GM18511 (cell line): Measurements from ENCODE around the gene EXD1.
A peak's percentile ranks its signal among the peaks of the same experiment; 100 is the strongest.
"Not testable (repeated sequence)": the region's sequence is repeated elsewhere in the genome, so short reads cannot be mapped to it uniquely, and the experiment has no call there.

Source experiments
- ATAC-seq: cut with Tn5 transposase; IDR thresholded peaks from one replicate; pipeline ENCODE4 v1.9.1; 2021; ENCODE audit warnings: mild to moderate bottlenecking, moderate library complexity; ENCODE audit not compliant: unreplicated experiment

EXD1 gene, protein sequence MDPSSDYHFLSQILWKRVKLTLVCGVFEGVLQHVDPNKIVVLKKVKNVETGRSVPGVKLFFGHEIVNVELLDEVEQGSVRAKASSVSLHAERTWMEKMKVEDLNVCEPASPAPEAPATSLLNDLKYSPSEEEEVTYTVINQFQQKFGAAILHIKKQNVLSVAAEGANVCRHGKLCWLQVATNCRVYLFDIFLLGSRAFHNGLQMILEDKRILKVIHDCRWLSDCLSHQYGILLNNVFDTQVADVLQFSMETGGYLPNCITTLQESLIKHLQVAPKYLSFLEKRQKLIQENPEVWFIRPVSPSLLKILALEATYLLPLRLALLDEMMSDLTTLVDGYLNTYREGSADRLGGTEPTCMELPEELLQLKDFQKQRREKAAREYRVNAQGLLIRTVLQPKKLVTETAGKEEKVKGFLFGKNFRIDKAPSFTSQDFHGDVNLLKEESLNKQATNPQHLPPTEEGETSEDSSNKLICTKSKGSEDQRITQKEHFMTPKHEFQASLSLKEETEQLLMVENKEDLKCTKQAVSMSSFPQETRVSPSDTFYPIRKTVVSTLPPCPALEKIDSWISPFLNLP

DNA sequence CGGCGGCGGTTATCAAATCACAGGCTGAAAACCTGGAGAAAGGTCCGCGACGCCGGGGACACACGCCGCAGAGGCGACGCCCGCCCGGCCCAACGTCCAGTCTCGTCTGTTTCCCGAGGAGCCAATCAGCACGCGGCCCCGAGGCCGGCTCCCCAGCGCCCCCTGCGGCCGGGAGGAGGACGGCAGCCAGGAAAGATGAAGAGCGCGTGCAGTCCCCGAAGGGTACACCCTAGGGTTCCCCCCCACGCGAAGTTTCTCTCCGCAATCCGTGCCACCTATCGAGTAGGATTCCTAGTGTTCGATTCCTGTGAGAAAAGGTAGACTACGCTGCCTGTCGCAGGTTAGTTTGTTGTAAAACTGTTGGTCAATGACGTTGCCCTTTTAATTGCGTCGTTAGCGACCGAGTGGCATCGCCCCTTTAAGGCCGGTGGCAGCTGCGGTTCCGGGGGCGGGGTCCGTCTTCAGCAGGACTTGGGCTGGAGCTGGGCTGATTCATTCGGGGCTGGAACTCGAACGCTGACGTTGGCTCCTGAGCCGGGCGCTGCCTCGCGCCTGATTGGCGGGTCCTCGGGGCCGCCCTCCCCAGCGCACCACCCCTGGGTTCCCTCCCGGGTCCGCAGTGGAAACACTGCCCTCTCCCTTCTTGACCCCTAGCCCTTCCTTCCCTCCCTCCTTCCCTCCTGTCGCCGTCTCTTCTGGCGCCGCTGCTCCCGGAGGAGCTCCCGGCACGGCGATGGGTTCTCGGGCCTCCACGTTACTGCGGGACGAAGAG lies at the start of gene EXD1, which contains the start of gene CHP1:
EXD1 (minus strand) TSS at position 108 of the 772 bp plus-strand sequence. CDS start 4,182 bp downstream, outside the sequence.
CHP1 (plus strand) TSS at position 619 of the 772 bp plus-strand sequence; CDS start at position 734, 115 bp downstream.
- peak; percentile 96 for ATAC-seq

DNA sequence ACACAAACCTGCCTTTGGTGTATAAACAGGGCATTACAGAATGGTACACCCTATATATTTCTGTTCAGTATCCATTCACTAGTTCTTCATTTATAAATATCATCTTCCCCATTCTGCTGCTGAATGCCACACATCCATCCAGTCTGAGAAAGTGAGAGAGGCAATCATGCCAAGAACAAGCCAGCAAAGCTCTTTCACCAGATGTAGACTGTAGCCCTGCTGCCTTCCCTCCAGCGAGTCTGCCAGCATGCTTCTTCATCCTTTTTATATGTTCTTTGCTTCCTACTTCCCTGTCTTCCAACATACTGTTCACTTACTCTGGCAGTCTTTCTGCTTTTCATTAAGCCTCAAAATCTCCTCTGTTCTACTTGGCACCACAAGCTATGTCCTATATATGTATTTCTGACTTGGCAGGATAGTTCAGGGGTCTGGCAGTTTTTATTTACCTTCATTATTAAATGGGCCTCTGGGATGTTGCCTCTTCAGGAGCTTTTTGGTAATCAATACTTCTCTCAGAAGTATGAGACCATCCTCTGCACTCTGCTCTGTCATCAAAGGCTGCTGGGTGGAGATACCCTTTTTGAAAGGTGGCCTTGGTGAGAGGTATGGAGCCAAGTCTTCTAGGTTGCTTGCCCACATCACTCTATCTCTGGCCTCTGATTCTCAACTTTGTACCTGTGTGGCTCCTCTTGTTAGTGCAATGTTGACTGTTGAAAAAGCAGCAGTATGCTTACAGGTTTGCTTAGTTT lies 49.2 kb upstream of the EXD1 start:
- no peak for ATAC-seq

DNA sequence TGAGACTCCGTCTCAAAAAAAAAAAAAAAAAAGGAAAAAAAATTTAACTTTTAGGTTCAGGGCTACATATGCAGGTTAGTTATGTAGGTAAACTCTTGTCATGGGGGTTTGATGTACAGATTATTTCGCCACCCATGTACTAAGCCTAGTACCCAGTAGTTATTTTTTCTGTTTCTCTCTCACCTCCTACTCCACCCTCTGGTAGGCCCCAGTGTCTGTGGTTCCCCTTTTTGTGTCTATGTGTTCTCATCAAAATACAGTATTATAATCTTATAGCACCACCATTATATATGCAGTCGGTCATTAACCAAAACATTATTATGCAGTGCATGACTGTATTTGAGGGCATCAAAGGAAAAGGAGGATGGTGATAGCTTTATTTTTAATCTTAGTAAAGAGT lies 47.8 kb upstream of the EXD1 start:
- no peak for ATAC-seq

DNA sequence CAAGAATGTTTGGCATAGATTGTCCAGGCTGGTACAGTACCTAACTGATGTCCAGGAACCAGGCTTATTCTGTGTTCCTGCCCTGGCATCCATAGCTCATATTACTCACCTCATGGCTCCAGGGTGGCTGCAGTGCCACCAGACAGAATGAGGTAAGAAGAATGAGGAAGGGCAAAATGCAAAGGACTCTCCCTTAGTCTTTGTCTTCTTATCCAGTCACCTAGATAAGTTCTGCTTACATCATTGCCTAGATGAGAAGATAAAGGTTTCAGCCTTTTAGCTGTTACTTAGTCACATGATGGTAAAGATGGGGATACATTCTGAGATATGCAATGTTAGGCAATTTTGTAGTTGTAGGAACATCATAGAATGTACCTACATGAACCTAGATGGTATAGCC lies 46.3 kb upstream of the EXD1 start:
- no peak for ATAC-seq

DNA sequence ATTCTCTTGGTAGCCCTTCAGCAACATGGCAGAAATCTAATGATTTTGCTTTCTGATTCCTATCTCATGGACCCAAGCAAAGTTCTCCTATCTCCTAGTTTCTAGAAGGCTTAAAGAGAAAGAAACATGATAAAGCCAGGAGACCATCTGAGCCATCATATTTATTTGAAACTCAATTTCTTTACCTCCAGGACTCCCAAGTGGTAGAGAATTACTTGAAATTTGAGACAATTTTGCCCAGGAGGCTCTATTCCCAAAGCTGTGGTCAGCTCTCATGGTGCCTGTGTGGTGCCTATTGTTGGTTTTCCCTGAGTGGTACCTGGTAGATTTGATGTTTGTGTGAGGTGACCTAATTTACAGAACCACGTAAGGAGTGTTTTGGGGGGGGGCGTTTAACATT lies 39.3 kb upstream of the EXD1 start:
- ATAC-seq, result no peak

DNA sequence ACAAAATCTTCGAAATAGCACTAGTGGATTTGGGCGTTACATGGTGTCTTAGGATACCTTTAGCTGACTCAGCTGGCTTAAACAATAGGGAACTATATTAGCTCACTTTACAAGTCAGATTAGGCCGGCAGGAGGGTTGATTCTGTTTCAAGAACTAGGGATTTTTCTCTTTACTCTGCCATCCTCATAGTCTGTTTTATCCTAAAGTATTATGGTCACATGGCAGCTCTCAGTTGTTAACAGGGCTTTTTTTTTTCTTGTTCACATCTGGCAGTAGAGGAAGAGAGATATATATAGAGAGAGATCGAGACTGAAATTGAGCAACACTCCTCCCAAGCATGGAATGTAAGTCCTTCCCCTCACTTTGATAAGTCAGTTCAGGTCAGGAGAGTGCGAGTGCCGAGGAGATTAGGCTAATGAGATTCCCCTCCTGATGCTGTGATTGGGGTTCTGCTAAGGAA lies 33.4 kb upstream of the EXD1 start:
- ATAC-seq, result no peak

DNA sequence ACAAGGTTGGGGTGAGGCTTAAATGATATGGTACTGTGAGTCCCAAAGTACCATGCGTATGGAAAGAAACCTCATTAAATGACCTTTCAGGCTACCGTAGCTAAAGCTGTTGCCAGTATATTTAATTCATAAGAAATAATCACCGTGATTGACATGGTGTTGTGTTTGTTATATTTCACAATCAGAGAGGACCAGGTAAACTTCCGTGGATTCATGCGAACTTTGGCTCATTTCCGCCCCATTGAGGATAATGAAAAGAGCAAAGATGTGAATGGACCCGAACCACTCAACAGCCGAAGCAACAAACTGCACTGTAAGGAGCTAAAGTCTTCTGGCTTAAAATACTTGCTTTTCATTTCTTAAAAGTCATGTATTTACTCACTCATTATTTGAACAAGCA lies 32.0 kb upstream of the EXD1 start:
- ATAC-seq, result no peak

DNA sequence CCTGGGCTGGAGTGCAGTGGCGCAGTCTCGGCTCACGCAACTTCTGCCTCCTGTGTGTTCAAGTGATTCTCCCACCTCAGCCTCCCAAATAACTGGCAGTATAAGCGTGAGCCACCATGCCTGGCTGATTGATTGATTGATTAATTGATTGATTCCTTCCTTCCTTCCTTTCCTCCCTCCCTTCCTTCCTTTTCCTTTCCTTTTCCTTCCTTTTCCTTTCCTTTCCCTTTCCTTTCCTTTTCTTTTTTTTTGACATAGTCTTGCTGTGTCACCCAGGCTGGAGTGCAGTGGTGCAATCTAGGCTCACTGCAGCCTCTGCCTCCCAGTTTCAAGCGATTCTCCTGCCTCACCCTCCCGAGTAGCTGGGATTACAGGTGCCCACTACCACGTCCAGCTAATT lies 30.4 kb upstream of the EXD1 start:
- not testable (repeated sequence) for ATAC-seq

DNA sequence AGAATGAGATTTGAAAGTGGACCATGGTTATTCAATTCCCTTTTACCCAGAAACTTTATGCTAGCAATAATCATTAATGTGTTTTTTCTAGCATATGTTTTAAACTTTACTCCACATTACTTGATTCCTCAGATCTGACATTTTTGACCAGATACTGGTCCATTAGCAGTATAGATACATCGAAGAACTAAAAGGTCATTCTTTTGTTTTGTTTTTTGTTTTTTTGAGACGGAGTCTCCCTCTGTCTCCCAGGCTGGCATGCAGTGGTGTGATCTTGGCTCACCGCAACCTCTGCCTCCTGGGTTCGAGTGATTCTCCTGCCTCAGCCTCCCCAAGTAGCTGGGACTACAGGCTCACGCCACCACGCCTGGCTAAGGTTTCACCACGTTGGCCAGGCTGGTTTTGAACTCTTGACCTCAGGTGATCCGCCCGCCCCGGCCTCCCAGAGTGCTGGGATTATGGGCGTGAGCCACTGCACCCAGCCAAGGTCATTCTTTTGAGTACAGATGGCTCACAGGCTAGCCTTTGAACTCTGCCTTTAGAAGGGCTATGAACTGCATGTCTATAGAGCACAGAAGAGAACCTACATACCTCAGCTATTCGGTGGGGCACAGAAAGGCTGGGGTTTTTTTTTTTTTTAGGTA lies 29.1 kb upstream of the EXD1 start:
- no peak for ATAC-seq

DNA sequence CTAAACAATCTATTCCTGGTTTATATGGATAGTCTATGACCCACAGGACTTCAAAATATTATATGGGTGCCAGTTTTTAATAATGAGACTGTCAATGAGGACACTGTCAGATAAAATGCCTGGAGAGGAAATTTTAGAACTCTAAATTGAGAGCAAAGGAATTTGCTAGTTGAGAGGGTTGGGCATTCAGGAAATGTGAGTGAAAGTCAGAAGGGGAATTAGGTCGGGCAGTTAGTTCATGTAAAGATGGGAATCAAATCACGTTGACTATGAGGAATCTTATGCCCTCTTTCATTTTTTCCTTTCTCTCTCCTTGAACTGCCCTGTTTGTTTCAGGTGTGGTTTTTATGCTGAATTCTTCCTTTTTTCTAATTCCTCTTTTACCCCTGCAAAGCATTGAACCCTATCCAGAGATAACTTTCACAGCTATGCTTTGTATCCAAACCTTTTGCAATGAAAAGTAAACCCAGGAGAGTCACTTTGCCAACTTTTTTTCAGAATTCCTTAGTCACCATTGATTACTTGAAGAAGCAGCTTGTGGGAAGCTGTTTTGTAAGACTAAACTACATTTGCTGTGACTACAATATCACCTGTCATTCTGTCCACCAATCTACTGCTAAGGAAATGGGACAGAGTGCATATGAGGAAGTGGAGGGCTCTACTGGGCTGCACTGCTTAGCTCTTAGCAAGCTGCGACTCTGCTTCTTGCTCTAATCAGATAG lies 28.4 kb upstream of the EXD1 start:
- no peak for ATAC-seq

DNA sequence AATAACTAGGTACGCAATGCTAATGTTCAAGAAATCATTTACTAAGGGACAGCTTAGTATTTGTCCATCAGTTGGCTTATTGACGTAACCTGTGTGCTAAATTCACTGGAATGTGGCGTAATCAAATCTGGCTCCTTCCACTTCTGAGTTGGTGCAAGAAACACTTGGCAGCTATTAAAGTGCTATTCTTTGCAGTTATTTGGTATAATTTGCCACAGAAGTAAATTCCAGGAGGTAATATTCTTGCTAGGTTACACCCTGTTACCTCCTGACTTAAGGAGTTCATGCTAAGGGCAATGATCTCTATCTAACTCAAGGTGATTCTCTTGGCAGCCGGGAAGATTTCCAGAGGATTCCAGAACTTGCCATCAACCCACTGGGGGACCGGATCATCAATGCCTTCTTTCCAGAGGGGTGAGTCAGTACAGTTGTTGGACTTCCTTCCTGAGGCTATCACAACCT lies 26.1 kb upstream of the EXD1 start:
- no peak for ATAC-seq

DNA sequence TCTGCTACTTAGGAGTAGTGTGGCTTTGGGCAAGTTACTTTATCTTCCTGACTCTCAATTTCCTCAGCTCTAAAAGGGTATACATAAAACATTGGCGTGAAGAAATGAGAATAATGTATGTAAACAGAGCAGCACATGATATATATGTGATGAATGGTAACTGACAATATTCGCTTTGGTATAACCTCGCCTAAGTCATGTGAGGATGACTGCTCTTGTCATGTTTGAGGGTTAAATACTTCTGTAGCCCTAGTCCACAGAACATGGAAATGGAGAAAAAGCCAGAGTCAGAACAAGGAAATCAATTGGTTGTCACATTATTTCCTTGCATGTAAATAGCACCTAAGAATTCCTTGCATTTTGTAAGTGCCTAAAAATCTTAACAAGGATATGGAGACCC lies 25.5 kb upstream of the EXD1 start:
- no peak for ATAC-seq

DNA sequence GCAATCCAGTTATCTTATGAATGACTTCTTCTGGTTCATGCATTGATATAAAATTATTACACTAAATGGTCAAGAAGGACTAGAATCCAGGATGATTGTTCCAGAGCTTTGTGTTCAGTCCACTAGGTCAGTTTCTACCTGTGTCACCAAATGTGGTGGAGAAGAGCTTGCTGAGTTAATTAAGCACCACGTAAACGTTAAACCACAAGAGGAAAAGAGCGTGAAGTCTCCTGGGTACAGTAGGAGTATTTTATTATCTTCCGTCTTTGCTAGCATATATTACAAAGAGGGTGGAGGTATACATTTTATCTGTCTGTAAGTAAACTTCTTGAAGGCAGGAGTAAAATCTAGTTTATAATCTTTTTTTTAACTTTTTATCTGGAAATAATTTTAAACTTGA lies 24.0 kb upstream of the EXD1 start:
- no peak for ATAC-seq

DNA sequence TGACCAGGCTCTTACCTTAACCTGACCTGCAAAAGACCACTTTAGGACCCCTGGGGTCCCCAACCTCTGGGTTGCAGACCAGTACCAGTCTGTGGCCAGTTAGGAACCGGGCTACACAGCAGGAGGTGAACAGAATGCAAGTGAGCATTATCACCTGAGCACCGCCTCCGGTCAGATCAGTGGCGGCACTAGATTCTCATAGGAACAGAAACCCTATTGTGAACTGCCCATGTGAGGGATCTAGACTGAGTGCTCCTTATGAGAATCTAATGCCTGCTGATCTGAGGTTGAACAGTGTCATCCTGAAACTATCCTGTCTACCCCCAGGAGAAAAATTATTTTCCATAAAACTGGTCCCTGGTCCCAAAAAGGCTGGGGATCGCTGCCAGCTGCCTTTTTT lies 20.9 kb upstream of the EXD1 start:
- ATAC-seq, result no peak

DNA sequence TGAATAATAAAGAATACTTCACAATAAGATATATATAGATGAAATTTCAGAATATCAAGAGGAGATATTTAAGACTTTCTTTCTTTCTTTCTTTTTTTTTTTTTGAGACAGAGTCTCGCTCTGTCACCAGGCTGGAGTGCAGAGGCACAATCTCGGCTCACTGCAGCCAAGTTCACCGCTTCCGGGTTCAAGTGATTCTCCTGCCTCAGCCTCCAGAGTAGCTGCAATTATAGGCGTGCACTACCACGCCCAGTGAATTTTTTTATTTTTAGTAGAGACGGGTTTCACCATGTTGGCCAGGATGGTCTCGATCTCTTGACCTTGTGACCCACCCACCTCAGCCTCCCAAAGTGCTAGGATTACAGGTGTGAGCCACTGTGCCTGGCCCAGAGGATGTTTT lies 20.2 kb upstream of the EXD1 start:
- not testable (repeated sequence) for ATAC-seq

DNA sequence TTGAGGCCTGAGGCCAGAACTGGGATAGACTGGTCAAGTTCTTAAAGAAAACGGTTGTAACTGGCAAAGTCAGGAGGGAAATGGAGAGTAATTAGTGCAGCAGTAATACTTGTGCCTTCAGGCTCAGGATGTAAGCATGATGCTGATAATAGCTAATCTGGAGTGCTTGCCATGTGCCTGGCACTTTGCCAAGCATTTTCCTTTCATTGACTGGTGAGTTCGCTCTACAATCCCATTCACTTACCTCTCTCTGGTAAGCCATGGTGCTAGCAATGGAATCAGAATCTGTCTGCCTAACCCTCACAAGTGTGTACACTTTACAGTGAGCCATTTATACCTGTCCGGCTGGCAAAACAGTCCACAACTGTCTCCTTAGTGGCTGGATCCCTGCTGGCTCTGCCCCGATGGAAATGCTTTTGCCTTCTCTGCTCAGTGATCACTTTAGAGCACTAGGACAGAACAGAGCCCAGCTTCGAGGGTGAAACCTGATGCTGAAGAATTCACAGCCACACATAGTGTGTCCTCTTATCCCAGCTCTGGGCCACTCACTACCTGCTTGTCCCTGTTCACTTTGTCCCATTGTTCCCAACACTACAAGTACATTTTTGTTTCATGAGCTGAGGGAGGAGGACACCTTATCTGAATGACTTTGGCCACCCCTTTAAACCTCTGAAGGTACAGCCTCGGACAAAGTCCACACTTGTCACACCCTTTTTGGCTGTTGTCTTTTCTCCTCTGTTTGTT lies 10.8 kb upstream of the EXD1 start:
- no peak for ATAC-seq

DNA sequence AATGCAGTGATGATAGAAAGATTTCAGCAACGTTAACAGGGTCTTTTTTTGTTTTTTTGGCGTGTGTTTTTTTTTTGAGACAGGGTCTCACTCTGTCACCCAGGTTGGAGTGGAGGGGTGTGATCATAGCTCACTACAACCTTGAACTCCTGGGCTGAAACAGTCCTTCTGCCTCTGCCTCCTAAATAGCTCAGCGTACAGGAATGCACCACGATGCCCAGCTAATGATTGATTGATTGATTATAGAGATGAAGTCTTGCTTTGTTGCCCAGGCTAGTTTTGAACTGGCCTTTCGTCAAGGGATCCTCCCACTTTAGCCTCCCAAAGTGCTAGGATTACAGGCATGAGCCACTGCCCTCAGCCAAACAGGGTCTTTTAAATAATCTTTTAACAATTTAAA lies 7.5 kb upstream of the EXD1 start:
- ATAC-seq, result no peak

DNA sequence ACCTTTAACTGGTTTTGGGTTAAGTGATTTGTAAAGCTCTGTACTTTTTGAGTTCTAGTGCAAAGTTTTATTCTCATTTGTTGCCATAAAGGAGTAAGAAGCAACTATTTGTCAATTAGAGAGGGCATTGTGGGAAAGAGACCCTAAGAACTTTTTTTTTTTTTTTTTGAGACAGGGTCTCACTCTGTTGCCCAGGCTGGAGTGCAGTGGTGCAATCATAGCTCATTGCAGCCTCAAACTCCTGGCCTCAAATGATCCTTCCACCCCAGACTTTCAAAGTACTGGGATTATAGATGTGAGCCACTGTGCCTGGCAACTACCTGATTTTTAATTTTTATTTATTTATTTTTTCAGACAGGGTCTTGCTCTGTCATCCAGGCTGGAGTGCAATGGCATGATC lies 5.4 kb upstream of the EXD1 start:
- ATAC-seq, result no peak

DNA sequence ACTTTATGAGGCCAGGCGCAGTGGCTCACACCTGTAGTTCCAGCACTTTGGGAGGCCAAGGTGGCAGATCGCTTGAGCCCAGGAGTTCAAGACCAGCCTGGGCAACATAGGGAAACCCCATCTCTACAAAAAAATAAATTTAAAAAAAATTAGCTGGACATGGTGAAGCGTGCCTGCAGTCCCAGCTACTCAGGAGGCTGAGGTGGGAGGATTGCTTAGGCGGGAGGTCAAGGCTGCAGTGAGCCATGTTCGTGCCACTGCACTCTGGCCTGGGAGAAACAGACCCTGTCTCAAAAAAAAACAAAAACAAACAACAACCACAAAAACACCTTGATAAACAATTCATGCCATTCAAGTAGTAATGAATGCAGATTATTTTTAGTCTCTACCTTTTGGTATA lies 4.7 kb upstream of the EXD1 start:
- ATAC-seq, result not testable (repeated sequence)
